ENCODE results near the gene SLIRP. TPM values are rescaled to one million over a fixed set of nuclear protein-coding genes. Genes with fewer than 3 reads are reported as not detected.

The SLIRP gene
- total and polyA plus RNA-seq, 2 donors: 187 to 223 TPM

- peak within 1 kb of the TSS; percentile 92 to 94 for H3K27ac ChIP-seq (ENCODE audit: low read depth in 1 of 2, low read length in 1 of 2)
- no peaks in the 10 kb centered on the region for H3K9me3 ChIP-seq (ENCODE audit: control insufficient read depth in 2 of 2, insufficient read depth in 1 of 2, low read length in 1 of 2)
- peak in 8 of 9 donors; percentile 25 to 97 (median 93) for DNase-seq (ENCODE audit: low read depth in 6 of 9, low spot score in 9 of 9)
Observed at GRCh38 chr14:77760381-77761204, 52.7 kb downstream of the SLIRP start, which contains the start of gene SNW1. Gene SNW1 (minus strand): TSS chr14:77761156. CDS start chr14:77761127, 29 bp downstream.

DNA sequence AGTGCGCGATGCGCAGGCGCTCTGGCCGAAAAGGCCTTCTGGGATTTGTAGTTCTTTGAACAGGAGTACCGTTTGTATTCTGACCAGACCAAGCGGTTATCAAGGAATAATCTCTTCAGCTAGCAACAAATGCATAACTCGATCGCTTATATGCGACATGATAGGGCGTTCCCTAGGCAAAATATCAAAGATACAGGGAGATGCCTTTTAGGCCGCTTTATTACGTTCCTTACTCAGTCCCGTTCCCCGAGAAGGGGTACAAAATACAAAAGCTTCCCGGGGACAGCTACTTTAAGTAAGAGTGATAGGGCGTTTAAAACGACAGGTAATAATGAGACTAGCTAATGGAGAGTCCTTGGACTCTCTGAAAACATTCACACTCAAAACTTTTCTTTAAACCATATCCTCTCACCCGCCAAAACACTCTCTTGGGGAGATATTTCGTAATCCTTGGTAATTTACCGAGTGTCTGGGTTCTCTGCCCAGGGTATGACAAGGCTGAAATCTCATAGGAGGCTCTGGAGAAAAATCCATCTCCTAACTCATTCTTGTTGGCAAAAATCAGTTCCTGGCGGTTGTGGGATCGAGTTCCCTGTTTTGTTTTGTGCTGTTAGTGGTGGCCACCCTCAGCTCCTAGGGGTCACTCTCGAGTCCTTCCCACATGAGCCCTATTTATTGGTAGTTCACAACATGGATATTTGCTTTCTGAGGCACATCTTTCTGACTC lies 53.5 kb downstream of the SLIRP start:
- peaks cover 8 to 13% of the 10 kb centered on the region in 2 donors for H3K4me1 ChIP-seq (ENCODE audit: control insufficient read depth in 2 of 2, insufficient read depth in 2 of 2, low read length in 2 of 2)
- peak in 2 of 9 donors; percentile 94 to 96 for DNase-seq (ENCODE audit: low read depth in 6 of 9, low spot score in 9 of 9)
- H3K9me3 ChIP-seq (ENCODE audit: control insufficient read depth in 2 of 2, insufficient read depth in 1 of 2, low read length in 1 of 2): no peaks in the 10 kb centered on the region
- no peaks in the 10 kb centered on the region for H3K27me3 ChIP-seq (ENCODE audit: control insufficient read depth in 2 of 2, insufficient read depth in 1 of 2, low read length in 1 of 2)
- peak overlapping the region in 1 of 2 donors; percentile 92 for H3K27ac ChIP-seq (ENCODE audit: low read depth in 1 of 2, low read length in 1 of 2)
- peaks cover 0 to 9% of the 10 kb centered on the region in 2 donors for H3K36me3 ChIP-seq (ENCODE audit: control insufficient read depth in 2 of 2, insufficient read depth in 2 of 2, low read length in 1 of 2)
- WGBS: 2% methylated on average over 24 of the region's 24 CpGs
- peak overlapping the region; percentile 97 for H3K4me3 ChIP-seq (ENCODE audit: low read length in 2 of 2)

More at GRCh38 chr14:77760381-77761204, 52.7 kb downstream of the SLIRP start, which contains the start of gene SNW1:
- peaks cover 8 to 13% of the 10 kb centered on the region in 2 donors for H3K4me1 ChIP-seq (ENCODE audit: control insufficient read depth in 2 of 2, insufficient read depth in 2 of 2, low read length in 2 of 2)
- H3K4me3 ChIP-seq (ENCODE audit: low read length in 2 of 2): peak within 1 kb of the TSS; percentile 97
- under 1% methylated on average over 60 of the region's 60 CpGs for WGBS
- no peaks in the 10 kb centered on the region for H3K27me3 ChIP-seq (ENCODE audit: control insufficient read depth in 2 of 2, insufficient read depth in 1 of 2, low read length in 1 of 2)
- H3K36me3 ChIP-seq (ENCODE audit: control insufficient read depth in 2 of 2, insufficient read depth in 2 of 2, low read length in 1 of 2): peaks cover 3 to 14% of the 10 kb centered on the region in 2 donors

GRCh38 chr14:77763316-77763715 lies 55.4 kb downstream of the SLIRP start:
- H3K4me3 ChIP-seq (ENCODE audit: low read length in 2 of 2): no peak overlapping the region
- H3K27me3 ChIP-seq (ENCODE audit: control insufficient read depth in 2 of 2, insufficient read depth in 1 of 2, low read length in 1 of 2): no peaks in the 10 kb centered on the region
- peaks cover 0 to 6% of the 10 kb centered on the region in 2 donors for H3K36me3 ChIP-seq (ENCODE audit: control insufficient read depth in 2 of 2, insufficient read depth in 2 of 2, low read length in 1 of 2)
- H3K4me1 ChIP-seq (ENCODE audit: control insufficient read depth in 2 of 2, insufficient read depth in 2 of 2, low read length in 2 of 2): peaks cover 8 to 13% of the 10 kb centered on the region in 2 donors
- WGBS: 89% methylated on average over 1 of the region's 1 CpG
- DNase-seq (ENCODE audit: low read depth in 6 of 9, low spot score in 9 of 9): no peak
- H3K27ac ChIP-seq (ENCODE audit: low read depth in 1 of 2, low read length in 1 of 2): no peak overlapping the region
- H3K9me3 ChIP-seq (ENCODE audit: control insufficient read depth in 2 of 2, insufficient read depth in 1 of 2, low read length in 1 of 2): no peaks in the 10 kb centered on the region

GRCh38 chr14:77763978-77764377 lies 56.1 kb downstream of the SLIRP start:
- H3K4me1 ChIP-seq (ENCODE audit: control insufficient read depth in 2 of 2, insufficient read depth in 2 of 2, low read length in 2 of 2): peaks cover 8 to 13% of the 10 kb centered on the region in 2 donors
- DNase-seq (ENCODE audit: low read depth in 6 of 9, low spot score in 9 of 9): no peak
- H3K27ac ChIP-seq (ENCODE audit: low read depth in 1 of 2, low read length in 1 of 2): no peak overlapping the region
- H3K9me3 ChIP-seq (ENCODE audit: control insufficient read depth in 2 of 2, insufficient read depth in 1 of 2, low read length in 1 of 2): no peaks in the 10 kb centered on the region
- WGBS: 96% methylated on average over 3 of the region's 3 CpGs
- H3K27me3 ChIP-seq (ENCODE audit: control insufficient read depth in 2 of 2, insufficient read depth in 1 of 2, low read length in 1 of 2): no peaks in the 10 kb centered on the region
- H3K4me3 ChIP-seq (ENCODE audit: low read length in 2 of 2): no peak overlapping the region
- peaks cover 0 to 2% of the 10 kb centered on the region in 2 donors for H3K36me3 ChIP-seq (ENCODE audit: control insufficient read depth in 2 of 2, insufficient read depth in 2 of 2, low read length in 1 of 2)

Other genes with a start within 250 kb of the SLIRP start
- gene ISM2, start 209.3 kb upstream of the SLIRP start, total RNA-seq: 0.05 TPM
- gene ISM2, start 209.3 kb upstream of the SLIRP start, polyA plus RNA-seq: 0.18 TPM
- 13.5 TPM for gene SPTLC2, start 91.5 kb upstream of the SLIRP start, total RNA-seq
- gene SPTLC2, start 91.5 kb upstream of the SLIRP start, polyA plus RNA-seq: 7.1 TPM
- gene ALKBH1, start 80 bp upstream of the SLIRP start, total RNA-seq: 12.3 TPM
- gene ALKBH1, start 80 bp upstream of the SLIRP start, polyA plus RNA-seq: 12.1 TPM
- 81.4 TPM for gene SNW1, start 53.1 kb downstream of the SLIRP start, total RNA-seq
- 54.9 TPM for gene SNW1, start 53.1 kb downstream of the SLIRP start, polyA plus RNA-seq
- 2.8 TPM for gene ADCK1, start 92.0 kb downstream of the SLIRP start, total RNA-seq
- 8.7 TPM for gene ADCK1, start 92.0 kb downstream of the SLIRP start, polyA plus RNA-seq